ENCODE results near the gene ZNF594. TPM values are rescaled to one million over a fixed set of nuclear protein-coding genes. Genes with fewer than 3 reads are reported as not detected.
"Not testable (repeated sequence)": the region's sequence is repeated elsewhere in the genome, so short reads cannot be mapped to it uniquely, and the experiment has no call there.

The ZNF594 gene
- total RNA-seq, 1 donor from 2014 or later, result 20.3 TPM

DNA sequence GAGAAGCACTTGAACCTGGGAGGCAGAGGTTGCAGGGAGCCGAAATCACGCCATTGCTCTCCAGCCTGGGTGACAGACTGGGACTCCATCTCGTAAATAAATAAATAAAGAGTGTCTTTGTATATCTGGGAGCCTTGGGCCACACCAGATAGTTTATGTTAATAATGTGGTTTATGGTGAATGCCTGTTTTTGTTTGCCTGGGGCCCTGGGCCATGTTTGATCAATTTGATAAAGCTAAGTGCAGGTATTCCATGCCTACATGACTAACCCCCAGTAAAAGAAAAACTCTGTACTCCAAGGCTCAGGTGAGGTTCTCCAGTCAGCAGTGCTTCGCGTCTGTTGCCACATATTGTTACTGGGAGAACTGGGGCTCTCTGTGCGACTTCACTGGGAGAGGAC is 27.9 kb upstream of the ZNF594 start:
- no peak overlapping the region for H3K4me3 Mint-ChIP-seq
- DNase-seq (ENCODE audit: extremely low spot score, unreplicated experiment), result no peak
- H3K27ac Mint-ChIP-seq, result no peak overlapping the region
- no peaks in the 10 kb centered on the region for H3K27me3 Mint-ChIP-seq
- H3K9me3 Mint-ChIP-seq, result no peaks in the 10 kb centered on the region
- TF ChIP-seq, protein P1, sequence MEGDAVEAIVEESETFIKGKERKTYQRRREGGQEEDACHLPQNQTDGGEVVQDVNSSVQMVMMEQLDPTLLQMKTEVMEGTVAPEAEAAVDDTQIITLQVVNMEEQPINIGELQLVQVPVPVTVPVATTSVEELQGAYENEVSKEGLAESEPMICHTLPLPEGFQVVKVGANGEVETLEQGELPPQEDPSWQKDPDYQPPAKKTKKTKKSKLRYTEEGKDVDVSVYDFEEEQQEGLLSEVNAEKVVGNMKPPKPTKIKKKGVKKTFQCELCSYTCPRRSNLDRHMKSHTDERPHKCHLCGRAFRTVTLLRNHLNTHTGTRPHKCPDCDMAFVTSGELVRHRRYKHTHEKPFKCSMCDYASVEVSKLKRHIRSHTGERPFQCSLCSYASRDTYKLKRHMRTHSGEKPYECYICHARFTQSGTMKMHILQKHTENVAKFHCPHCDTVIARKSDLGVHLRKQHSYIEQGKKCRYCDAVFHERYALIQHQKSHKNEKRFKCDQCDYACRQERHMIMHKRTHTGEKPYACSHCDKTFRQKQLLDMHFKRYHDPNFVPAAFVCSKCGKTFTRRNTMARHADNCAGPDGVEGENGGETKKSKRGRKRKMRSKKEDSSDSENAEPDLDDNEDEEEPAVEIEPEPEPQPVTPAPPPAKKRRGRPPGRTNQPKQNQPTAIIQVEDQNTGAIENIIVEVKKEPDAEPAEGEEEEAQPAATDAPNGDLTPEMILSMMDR (conservative IDR thresholded peaks at IDR 0.05), result no peak
- peaks cover 12% of the 10 kb centered on the region for H3K36me3 Mint-ChIP-seq
- no peaks in the 10 kb centered on the region for H3K4me1 Mint-ChIP-seq (ENCODE audit: unreplicated experiment)

DNA sequence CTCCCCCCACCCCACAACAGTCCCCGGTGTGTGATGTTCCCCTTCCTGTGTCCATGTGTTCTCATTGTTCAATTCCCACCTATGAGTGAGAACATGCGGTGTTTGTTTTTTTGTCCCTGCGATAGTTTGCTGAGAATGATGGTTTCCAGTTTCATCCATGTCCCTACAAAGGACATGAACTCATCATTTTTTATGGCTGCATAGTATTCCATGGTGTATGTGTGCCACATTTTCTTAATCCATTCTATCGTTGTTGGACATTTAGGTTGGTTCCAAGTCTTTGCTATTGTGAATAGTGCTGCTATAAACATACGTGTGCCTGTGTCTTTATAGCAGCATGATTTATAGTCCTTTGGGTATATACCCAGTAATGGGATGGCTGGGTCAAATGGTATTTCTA is 25.9 kb upstream of the ZNF594 start:
- peaks cover 12% of the 10 kb centered on the region for H3K36me3 Mint-ChIP-seq
- not testable (repeated sequence) for DNase-seq (ENCODE audit: extremely low spot score, unreplicated experiment); H3K9me3 Mint-ChIP-seq; H3K27me3 Mint-ChIP-seq; H3K27ac Mint-ChIP-seq; H3K4me3 Mint-ChIP-seq; H3K4me1 Mint-ChIP-seq (ENCODE audit: unreplicated experiment)

DNA sequence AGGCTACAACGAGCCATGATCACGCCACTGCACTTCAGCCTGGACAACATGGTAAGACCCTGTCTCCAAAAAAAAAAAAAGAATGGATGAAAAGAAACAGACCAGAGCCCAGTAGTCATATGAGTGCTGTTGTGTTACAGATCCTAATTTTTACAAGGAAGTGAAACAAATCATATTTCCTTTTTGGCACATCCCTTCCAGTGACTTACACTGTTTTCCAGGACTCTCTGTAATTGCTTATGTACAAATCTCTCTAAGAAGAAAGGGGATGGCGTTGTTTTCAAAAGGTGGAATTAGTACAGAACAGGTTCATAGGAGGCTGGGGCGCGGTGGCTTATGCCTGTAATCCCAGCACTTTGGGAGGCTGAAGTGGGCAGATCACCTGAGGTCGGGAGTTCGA is 19.8 kb upstream of the ZNF594 start:
- H3K4me1 Mint-ChIP-seq (ENCODE audit: unreplicated experiment), result no peaks in the 10 kb centered on the region
- H3K27me3 Mint-ChIP-seq, result no peaks in the 10 kb centered on the region
- TF ChIP-seq, protein P1 (conservative IDR thresholded peaks at IDR 0.05), result no peak
- no peak for DNase-seq (ENCODE audit: extremely low spot score, unreplicated experiment)
- H3K9me3 Mint-ChIP-seq, result no peaks in the 10 kb centered on the region
- H3K36me3 Mint-ChIP-seq, result peaks cover 11% of the 10 kb centered on the region
- no peak overlapping the region for H3K4me3 Mint-ChIP-seq
- no peak overlapping the region for H3K27ac Mint-ChIP-seq

DNA sequence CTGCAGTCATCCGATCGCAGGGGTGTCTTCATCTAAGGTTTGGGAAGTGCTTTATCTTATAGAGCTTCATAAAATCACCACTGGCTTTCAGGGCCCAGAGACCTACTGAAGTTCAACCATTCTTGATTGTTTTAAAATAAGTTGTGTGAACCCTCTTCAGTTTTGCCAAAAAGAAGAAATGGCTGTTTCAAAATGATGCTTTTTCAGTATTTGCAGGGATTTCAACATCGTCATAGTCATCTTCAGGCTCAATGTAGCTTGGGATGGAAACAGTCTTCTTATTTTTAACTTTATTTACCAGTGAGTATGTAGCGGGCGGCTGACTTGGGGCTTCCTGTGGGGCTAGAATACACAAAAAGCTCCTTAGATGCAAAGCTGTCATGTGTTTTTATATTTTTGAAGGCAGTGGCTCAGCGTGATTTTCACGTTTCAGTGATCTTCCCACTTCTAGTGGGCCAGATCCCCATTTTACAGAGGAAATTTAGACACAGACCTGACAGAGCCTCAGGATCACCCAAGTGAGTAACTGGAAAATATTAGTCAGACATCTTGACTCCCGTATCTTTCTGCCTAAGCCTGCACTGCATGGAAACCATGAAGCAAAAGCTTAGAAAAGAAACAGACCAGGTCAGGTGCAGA is 19.1 kb upstream of the ZNF594 start:
- Mint-ChIP-seq H3K9me3 (no peaks in the 10 kb centered on the region), H3K4me3 (no peak overlapping the region), H3K36me3 (peaks cover 8% of the 10 kb centered on the region), H3K27ac (no peak overlapping the region), H3K27me3 (no peaks in the 10 kb centered on the region), H3K4me1 (ENCODE audit: unreplicated experiment) (no peaks in the 10 kb centered on the region)
- TF ChIP-seq, protein P1 (conservative IDR thresholded peaks at IDR 0.05), result no peak
- DNase-seq (ENCODE audit: extremely low spot score, unreplicated experiment), result no peak

DNA sequence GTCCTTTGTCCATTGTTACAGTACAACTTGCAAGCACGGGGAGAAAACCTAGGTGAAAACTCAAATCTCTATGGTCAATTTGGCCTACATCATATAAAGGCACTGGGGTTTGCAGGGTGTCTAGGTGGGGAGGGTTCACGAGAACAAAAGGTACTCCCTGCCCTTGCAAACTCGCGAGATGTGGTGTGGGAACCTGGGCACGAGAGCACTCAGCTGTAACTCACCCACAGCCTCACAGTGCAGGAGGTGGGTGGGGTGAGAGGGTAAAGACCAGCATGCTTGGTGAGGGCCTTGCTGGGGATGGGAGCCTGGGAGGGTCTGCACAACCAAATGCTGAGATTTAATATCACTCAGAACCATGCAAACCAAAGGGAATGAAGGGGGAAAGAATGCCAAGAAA is 18.4 kb upstream of the ZNF594 start:
- Mint-ChIP-seq H3K27me3 (no peaks in the 10 kb centered on the region), H3K9me3 (no peaks in the 10 kb centered on the region), H3K4me1 (ENCODE audit: unreplicated experiment) (no peaks in the 10 kb centered on the region), H3K36me3 (peaks cover 8% of the 10 kb centered on the region), H3K27ac (no peak overlapping the region), H3K4me3 (no peak overlapping the region)
- TF ChIP-seq, protein P1 (conservative IDR thresholded peaks at IDR 0.05), result no peak
- DNase-seq (ENCODE audit: extremely low spot score, unreplicated experiment), result no peak

DNA sequence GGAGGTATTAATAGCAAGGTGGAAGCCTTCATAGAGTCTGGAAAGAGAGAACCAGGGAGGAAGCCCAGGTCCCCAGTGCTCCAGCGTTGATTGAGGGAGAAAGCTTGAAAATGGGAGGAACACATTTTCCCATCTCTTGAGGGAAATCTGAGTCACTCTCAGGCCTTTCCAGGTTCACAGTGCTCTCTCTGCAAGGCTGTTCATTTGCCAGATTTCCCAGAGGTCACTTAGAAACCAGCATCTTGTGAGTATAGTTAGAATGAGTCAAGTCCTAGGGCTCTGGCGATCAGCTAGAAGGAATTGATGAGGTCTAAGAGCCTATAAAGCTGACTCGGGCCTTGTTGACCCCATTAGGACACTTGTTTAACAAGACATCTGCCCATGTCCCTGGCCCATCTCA is 17.7 kb upstream of the ZNF594 start:
- TF ChIP-seq, protein P1 (conservative IDR thresholded peaks at IDR 0.05), result no peak
- Mint-ChIP-seq H3K9me3 (no peaks in the 10 kb centered on the region), H3K27ac (no peak overlapping the region), H3K36me3 (peaks cover 4% of the 10 kb centered on the region), H3K4me1 (ENCODE audit: unreplicated experiment) (no peaks in the 10 kb centered on the region), H3K4me3 (no peak overlapping the region), H3K27me3 (no peaks in the 10 kb centered on the region)
- no peak for DNase-seq (ENCODE audit: extremely low spot score, unreplicated experiment)

Data from type B pancreatic cell (in vitro differentiated cells).